ENCODE results near the gene BMPR1A.
"Not testable (repeated sequence)": the region's sequence is repeated elsewhere in the genome, so short reads cannot be mapped to it uniquely, and the experiment has no call there.

BMPR1A gene

DNA sequence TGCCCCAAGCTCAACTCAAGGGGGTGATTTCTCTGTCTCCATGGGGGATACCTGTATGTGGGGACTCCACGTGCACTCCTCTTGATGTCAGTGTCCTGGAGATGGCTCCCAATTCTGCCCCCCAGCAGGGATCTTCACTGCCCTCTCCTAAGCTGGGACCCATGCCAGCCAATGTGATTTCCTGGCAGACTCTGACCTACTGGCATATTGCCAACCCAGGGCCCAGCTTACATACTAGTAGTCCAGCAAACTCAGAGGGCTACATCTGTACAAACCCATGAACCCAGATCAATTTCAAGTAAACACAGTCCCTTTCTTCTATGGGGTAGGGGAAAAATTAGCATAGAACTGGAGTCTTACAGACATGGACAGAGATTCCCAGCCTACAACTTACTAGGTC is 26.2 kb upstream of the BMPR1A start:
- no peak for DNase-seq (ENCODE audit: low read depth)

DNA sequence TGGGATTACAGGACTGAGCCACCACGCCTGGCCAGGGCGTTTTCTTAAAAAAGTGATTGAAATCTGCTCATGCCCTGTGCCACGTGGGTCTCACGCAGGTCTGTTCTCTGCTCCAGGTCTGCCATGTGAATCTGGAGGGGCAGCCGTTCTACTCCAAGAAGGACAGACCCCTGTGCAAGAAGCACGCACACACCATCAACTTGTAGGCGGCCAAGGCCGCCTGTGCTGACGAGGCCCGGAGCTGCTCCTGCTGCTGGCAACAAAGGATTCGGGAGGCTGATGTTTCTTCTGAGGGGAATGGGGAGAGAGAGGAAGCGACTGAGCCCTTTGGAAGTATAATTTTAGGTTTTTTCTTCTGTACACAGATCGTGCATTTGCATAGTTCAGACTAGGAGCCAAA is 23.6 kb upstream of the BMPR1A start:
- DNase-seq (ENCODE audit: low read depth): no peak

DNA sequence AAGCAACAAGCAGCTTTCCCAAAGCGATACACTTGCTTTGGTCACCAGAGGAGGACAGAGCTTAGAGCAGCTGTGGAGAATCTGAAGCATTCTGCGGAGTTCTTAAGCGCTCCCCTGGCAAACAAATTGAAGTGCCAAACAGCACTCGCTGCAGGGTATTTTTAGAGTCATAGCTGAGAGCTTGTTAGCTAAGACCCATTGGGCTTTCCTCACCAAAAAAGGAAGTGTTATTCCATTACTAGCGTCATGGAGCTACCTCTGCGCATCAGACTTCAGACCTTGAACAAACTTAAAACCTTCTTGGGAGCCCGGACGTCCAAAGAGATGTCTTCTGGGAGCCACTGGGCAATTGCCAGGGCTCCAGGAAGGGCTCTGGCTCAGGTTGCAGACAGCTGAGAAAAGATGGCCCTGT is 23.2 kb upstream of the BMPR1A start:
- DNase-seq (ENCODE audit: low read depth): no peak

DNA sequence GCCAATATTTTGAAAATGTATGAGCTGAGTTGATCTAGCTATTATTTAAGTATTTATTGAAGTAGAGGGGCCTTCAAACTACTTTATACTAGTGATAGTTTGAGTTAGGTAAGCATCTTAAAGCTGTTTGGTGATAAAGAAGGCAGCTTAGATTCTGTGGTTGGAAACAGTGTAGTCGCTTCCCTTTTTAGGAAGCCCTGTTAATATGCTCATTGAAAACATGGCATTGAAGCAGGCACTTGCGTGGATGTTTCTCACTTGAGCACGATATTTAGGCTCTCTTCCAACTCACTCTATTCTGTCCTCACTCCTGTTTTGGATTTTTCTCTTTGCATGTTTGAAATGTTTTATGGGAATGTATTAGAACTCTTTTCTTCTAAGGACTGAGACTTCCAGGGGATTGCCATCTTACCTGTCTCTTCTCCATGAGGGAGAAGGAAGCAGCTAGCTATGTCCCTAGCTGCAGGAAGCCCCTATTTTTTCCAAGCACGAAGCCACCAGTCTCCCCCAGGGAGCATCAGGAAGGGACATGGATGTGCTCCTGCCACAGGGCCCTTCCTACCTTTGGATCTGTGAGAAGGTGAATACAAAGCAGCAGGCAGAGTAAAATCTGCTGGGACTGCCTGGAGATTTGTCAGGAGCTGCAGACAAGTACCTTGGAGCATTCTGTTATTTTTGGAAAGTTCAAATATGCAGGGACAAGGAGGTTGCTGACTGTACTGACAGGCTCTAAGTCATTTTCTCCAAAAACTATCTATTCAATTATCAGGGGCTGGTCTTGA is 22.0 kb upstream of the BMPR1A start:
- DNase-seq (ENCODE audit: low read depth): no peak

DNA sequence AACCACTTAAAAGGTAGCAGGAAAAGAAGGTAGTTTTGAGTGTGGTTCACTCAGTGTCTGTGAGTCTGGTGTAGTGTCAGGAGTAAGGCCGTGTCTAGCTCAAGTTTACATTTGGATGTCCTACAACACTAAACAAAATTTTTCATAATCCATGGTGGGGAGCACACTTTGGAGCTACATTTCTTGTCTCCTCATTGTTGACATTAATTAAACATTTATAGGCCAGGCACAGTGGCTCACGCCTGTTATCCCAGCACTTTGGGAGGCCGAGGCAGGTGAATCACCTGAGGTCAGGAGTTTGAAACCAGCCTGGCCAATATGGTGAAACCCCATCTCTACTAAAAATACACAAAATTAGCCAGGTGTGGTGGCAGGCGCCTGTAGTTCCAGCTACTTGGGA is 21.1 kb upstream of the BMPR1A start:
- not testable (repeated sequence) for DNase-seq (ENCODE audit: low read depth)

DNA sequence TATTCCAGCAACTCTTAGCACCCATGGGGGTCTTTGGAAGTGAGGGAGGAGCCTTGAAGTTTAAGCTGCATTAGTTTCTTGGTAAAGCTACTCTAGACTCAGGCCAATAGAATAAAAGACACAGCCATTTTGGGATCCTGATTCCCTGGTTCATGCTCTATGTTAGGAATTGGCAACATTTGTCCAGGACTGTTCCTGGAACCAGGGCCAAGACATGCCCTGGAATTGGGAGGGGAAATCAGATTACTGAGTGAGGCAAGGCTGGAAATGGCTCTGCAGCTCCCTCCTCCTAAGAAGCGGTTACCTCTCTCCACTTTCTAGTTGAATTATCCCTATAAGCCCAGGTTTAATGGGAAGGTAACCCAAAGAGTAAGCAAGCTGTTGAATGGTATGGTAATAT is 14.2 kb upstream of the BMPR1A start:
- DNase-seq (ENCODE audit: low read depth): no peak

DNA sequence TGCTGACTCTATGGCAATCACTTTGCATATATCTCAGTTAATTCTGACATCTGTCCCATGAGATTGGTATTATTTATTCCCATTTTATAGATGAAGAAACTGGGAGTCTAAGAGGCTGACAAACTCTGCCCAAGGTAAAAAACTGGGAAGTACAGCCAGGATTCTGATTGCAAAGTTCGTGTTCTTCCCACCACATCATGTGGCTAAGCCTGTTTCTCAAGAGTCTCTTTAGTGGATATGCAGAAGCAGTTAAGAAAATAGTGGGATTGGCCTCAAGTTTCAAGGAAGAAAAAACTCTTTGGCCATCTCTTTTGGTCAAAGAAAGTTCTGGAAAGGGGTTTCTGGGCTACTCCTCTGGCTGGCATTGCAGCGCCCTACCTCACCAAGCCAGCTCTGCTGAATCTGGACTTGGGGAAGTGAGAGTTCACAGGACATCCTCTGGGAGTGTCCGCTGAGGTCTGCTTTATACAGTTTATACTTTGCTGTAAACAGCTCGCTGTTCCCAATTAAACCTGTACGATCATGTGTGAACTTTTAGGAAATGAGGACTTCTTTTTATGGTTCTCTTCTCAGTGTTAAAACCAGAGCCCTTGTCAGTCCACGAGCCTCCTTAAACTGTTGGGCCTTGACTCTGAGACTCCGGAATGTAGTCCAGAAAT is 12.2 kb upstream of the BMPR1A start:
- no peak for DNase-seq (ENCODE audit: low read depth)

DNA sequence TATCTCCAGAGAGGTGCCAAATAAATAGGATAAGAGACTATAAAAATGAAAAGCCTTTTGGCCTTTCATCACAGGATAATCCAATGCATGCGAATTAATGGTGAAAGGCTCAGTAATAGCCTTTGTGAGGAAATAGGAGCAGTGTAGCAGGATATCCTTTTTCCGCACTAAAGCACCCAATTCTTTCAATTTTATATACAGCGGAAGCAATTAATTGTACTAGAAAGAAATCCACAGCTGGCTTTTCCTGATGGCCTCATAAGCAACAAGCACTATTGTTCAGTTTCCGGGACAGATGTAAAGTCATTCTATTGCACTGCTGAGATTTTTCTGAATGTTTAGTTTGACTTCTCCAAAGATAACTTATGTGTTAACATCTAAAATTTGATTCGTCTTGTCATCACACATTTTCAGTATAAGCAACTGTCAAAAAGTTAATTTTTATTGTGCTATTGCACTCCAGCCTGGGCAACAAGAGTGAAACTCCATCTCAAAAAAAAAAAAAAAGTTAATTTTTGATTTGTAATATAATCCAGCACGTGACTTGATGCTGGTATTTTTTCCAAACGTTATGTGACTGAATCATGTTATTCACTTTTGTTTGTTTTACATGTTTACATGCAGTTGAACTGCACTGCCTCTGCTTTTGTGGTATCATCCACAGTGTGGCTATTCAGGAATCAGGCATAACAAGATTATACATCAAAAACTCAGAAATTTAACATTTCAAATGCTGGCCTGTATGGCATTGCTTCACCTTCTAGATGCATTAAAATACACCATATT is 8.4 kb upstream of the BMPR1A start:
- DNase-seq (ENCODE audit: low read depth): no peak

DNA sequence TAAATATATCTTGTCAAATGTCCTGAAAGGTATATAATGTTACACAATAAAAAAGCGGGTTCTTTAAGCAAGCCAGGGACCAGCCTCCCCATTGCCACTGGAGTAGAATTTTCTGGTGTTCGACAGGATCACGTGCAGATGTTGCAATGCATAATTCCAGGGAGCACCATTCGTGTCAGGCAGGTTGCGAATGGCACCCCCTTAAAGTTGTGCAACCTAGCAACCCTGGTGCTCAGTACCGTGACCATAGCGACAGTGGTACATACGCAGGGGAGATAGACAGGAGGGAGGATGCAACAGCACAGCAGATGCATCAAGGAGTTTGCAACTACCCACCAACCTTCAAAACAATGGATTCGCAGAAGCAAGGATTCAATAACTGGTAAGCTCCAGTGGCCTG is 6.6 kb upstream of the BMPR1A start:
- DNase-seq (ENCODE audit: low read depth): no peak

DNA sequence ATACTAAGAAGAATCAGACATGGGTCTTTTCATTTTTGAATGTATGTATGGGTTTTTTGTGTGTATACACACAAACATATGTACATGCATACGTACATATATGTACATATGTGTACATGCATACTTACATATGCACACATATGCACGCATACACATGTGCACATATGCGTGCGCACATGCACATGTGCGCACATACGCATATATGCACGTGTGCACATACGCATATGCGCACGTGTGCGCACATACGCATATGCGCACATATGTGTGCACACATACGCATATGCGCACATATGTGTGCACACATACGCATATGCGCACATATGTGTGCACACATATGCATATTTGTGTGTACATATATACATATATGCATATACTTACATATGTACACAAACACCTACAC is 4.9 kb upstream of the BMPR1A start:
- no peak for DNase-seq (ENCODE audit: low read depth)

DNA sequence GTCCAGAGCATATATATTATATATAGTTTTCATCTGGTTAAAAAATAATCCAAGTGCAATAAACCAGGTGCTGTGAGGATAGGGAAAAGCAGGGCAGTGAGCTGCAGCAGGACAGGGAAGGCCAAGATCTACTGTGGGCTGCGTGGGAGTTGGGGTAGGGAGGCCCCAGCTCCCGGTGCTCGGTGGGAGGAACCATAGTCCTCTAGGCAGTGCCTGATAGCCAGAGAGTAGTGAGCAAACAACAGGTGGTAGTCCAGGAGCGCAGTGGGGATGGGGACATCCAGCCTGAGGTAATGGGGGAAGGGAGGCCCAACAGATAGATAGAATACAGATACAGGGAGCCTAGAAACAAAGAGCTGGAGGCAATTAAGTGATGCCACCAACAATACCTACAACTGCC is 4.1 kb upstream of the BMPR1A start:
- no peak for DNase-seq (ENCODE audit: low read depth)

DNA sequence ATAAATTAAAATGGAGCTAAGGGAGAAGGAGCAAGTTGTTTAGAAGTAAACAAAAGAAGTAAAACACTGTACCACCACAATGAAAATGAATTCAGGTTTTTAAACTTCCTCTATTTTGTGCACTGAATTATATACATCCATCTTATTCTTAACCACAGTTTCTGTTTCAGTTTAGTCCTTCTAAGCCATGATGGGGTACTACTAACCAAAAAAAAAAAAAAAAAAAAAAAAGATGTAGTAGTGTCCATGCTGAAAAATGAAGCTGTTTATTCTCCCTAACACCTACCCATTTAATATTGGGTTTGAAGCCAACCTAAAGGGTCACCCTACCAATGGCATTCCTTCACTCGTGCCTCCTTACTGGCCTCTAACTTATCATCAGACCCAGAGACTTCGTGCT is 3.4 kb upstream of the BMPR1A start:
- no peak for DNase-seq (ENCODE audit: low read depth)

DNA sequence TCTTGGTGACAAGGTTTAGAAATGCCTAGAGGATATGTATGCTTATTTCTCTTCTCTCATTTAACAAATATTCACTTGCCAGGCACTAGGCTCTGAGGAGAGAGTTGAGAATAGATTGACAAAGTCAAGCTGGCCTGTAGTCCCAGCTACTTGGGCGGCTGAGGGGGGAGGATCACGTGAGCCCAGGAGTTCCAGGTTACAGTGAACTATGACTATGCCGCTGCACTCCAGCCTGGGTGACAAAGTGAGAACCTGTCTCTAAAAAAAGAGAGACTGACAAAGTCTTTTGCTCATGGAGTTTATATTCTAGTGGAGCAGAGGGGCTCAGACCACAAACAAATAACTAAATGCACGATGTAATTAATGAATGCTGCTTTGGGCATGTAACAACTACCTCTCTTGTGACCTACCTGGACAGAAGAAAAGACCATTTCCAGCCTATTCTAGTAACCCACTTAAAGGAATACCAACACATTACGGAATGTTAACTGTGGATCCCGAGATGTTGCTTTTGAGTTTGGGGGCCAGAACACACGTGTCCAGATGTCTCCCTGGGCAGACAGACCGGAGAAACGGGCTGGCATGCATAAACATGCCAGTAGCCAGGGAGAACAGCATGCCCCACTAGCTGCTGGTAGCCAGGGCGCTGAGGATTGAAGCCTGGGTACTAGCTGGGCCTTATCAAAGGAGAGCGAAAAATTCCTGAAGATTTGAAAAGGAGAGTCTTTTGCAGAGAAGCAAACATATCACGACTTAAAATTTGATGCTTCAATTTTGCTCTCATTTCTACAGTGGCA is 2.6 kb upstream of the BMPR1A start:
- DNase-seq (ENCODE audit: low read depth): no peak

DNA sequence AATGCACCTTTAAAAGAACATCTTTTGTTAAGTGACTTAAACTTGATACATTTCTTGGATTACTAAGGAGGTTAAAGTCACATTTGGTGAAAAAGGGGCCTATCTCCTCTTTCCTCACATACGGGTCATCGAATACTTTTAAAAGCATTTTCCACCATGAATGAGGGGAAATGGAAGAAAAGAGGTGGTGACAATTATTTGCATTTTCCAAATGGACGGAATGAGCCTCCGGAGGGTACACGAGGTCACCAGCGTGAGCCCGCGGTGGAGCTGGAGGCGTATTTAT is 1.0 kb upstream of the BMPR1A start:
- no peak for DNase-seq (ENCODE audit: low read depth)

DNA sequence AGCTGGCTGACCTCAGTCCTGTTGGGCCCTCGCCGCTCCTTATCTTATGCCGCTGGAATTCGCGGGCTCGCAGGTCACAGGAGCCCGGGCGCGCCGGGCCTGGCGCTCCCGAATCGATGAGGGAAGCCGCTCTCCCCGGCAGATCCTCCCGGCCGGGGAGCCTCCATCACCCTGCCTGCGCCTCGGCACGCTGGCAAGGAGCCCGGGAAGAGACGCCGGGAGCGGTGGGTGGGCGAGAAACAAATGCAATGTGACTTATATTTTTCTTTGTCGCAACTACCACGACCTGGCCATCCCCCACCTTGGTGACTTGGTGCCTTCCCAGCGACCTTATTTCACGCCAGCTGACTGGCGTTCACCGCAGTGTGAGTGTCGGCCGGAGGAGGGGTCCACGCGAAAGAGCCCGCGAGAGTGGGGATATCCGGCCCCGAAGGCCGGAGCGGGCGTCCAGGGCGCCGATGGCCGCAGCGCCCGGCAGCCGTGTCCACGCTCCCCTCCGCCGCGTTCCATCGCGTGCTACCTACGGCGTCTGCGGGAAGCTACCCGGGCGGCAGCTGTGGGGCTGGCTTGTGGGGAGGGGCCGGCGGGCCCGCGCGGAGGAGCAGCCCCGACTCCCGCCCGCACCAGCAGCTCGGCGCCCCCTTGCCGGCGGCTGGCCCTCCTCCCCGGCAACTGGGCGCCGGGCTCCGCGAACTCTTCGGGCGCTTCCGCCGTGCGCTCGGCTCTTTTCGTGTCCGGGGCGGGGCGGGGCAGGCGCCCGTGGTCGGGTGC is 494 bp upstream of the BMPR1A start:
- peak; percentile 53 for DNase-seq (ENCODE audit: low read depth)

DNA sequence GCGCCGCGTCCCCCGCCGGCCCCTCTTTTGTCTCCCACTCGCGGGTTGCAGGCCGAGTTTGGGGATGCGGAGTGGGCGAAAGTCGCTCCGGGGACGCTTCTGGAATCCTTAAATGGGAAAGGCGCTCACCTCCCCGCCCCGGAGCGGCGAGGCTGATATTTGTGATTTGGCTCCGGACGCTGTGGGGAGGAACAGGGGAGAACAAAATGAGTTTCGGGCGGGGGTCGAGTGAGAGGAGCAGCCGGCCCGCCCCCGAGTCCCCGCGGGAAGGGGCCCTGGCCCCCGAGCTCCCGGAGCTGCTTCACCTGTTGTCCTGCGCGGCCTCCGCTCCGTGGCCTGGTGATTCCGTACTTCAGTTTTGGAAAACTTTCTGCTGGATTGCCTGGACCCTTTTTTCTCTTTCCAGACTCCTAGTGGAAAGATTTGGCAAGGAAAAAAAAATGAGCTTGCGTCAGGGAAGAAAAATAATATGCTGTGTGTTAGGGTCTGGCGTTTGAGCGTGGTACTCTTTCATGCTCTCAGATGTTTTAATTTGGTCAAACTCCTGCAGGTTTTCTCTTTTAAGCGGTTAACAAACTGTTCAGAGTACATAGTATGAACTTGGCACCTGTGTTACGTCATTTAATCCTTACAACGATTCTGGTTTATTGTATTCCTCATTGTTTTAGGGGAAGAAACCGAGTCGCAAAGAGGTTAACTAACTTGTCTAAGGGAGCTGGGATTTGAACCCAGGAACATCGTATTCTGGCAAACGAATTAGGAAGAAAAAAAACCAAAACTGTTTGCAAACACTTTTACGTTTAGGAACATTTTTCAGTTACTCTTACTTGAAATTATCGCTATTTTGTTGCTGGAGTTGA is 924 bp downstream of the BMPR1A start:
- DNase-seq (ENCODE audit: low read depth): no peak

DNA sequence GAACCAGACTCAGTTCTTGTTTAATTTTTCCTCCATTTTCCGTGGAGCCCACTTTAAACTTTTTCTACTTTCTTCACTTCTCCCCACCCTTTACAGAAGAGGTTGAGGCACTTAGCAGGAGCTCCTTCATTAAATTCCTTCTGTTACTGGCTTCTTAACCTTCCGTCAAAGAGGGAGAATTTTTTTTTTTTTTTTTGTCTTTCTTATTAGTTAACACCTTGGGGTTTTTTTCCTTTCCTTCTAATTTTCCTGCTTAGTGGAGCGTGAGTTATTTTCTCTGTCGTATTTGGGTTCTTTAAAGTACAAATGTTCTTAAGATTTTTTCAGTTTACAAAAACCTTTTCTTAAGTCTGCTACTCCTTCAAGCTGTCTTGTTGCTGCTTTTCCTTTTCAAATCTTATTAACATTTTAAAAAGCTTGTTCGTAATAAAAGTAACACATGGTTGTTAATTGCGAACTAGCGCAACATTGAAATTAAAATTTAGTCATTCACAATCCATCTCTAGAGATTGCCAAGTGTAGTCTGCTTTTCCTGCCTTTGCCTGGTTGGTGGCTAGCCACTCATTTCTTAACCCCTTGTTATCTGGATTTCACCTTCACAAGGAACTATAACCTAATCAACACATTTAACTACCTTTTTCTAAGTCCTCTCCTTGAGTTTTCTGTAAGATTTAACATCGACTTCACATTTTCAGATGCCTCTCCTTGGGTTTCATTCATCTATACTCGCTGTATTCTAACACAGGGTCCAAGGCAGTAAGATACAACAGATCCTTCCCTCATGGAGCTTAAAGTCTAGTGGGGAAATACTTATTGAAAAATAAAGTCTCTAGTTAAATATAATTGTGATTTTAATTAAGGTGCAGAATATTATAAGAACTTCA is 2.0 kb downstream of the BMPR1A start:
- no peak for DNase-seq (ENCODE audit: low read depth)

DNA sequence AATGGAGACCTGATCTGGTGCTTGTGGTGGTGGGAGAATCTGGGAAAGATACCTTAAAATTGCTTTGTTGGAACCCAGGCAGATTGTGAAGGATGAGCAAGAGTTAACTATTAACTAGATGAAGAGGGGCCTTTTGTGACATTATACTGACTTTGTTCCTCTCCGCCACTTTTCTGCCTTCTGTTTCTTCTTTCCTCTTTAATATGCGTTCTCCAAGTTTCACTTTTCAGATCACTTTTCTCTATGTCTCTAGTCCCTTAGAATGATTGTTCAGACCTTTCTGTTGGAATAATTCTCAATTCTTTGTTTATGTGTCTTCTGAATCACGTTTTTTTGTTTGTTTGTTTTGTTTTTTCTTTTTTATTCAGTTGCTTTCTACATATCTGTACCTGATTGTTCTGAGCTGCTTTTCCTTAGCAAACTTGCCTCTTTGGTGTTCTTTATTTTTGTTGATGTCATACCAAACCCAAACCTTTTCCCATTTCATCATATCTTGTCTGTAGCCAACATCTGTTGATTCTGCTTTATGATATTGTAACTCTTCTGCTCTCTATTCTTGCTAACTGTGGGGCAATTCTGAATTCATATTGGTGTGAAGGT is 2.8 kb downstream of the BMPR1A start:
- no peak for DNase-seq (ENCODE audit: low read depth)

DNA sequence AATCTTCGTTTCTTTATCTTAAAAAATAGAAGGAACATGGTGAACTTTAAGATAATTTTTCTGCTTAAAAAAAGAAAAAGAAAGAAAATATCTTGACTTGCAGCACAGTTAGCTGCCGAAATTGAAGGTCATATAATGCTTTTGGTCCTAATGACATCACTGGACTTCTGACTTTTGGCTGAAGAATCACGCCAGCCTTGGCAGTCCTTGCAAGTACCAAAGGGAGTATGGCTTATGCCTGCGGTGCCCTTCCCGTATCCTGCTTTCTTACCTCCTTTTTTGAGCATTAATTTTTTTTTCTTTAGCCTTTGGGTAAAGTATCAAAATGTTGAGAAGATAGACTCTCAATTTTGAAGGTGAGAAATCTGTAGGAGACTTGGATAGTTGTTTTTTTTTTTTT is 7.0 kb downstream of the BMPR1A start:
- DNase-seq (ENCODE audit: low read depth): no peak
